Measurements from ENCODE around the gene SCRN2. TPM values are rescaled to one million over a fixed set of nuclear protein-coding genes. Genes with fewer than 3 reads are reported as not detected.

SCRN2 gene
- total RNA-seq, 1 donor from 2014 or later = 126 TPM

- Histone ChIP-seq H3K4me3 (no peak overlapping the region), H3K36me3 (peaks cover 0 to 10% of the 10 kb centered on the region in 2 donors), H3K27me3 (no peaks in the 10 kb centered on the region), H3K27ac (no peak overlapping the region), H3K9me3 (no peaks in the 10 kb centered on the region), H3K4me1 (no peaks in the 10 kb centered on the region)
- no peak for DNase-seq (ENCODE audit: low spot score in 2 of 2)
- TF ChIP-seq CTCF (IDR thresholded peaks at IDR 0.05) = peak; percentile 14 to 47 (median 21)
- intact Hi-C loops (cut with DNase I) = no loop called here
Measured at GRCh38 chr17:47802341-47803022, 38.6 kb downstream of the SCRN2 start.

- TF ChIP-seq CTCF (IDR thresholded peaks at IDR 0.05) = no peak
- Histone ChIP-seq H3K4me3 (no peak overlapping the region), H3K4me1 (no peaks in the 10 kb centered on the region), H3K27ac (no peak overlapping the region), H3K27me3 (no peaks in the 10 kb centered on the region), H3K9me3 (no peaks in the 10 kb centered on the region), H3K36me3 (peaks cover 0 to 4% of the 10 kb centered on the region in 2 donors)
- no peak for DNase-seq (ENCODE audit: low spot score in 2 of 2)
- intact Hi-C loops (cut with DNase I) = no loop called here
Measured at GRCh38 chr17:47801906-47802305, 39.2 kb downstream of the SCRN2 start.

- Histone ChIP-seq H3K4me3 (no peak overlapping the region), H3K9me3 (no peaks in the 10 kb centered on the region), H3K27ac (no peak overlapping the region), H3K36me3 (no peaks in the 10 kb centered on the region), H3K27me3 (no peaks in the 10 kb centered on the region), H3K4me1 (no peaks in the 10 kb centered on the region)
- DNase-seq (ENCODE audit: low spot score in 2 of 2) = no peak
- intact Hi-C loops (cut with DNase I) = no loop called here
- no peak for TF ChIP-seq CTCF (IDR thresholded peaks at IDR 0.05)
Measured at GRCh38 chr17:47801176-47801765, 39.8 kb downstream of the SCRN2 start.

- H3K27me3 ChIP-seq = no peaks in the 10 kb centered on the region
- no peaks in the 10 kb centered on the region for H3K36me3 ChIP-seq
- no peaks in the 10 kb centered on the region for H3K9me3 ChIP-seq
- H3K4me1 ChIP-seq = no peaks in the 10 kb centered on the region
- H3K4me3 ChIP-seq = no peak overlapping the region
- DNase-seq (ENCODE audit: low spot score in 2 of 2) = no peak
- no peak overlapping the region for H3K27ac ChIP-seq
- intact Hi-C loops (cut with DNase I) = no loop called here
- TF ChIP-seq CTCF (IDR thresholded peaks at IDR 0.05) = no peak
Measured at GRCh38 chr17:47800686-47801085, 40.4 kb downstream of the SCRN2 start.

- Histone ChIP-seq H3K27me3 (no peaks in the 10 kb centered on the region), H3K4me1 (no peaks in the 10 kb centered on the region), H3K36me3 (no peaks in the 10 kb centered on the region), H3K9me3 (no peaks in the 10 kb centered on the region), H3K27ac (no peak overlapping the region), H3K4me3 (no peak overlapping the region)
- DNase-seq (ENCODE audit: low spot score in 2 of 2) = no peak
- intact Hi-C loops (cut with DNase I) = no loop called here
- TF ChIP-seq CTCF (IDR thresholded peaks at IDR 0.05) = no peak
Measured at GRCh38 chr17:47797797-47798196, 43.3 kb downstream of the SCRN2 start.

Data from ascending aorta (tissue), 2 donors.